ENCODE results near the gene METRNL. TPM values are rescaled to one million over a fixed set of nuclear protein-coding genes. Genes with fewer than 3 reads are reported as not detected.
"Not testable (repeated sequence)": the region's sequence is repeated elsewhere in the genome, so short reads cannot be mapped to it uniquely, and the experiment has no call there.

Gene METRNL
- total and polyA plus RNA-seq, 5 donors from 2014 or later = 0.47 to 22.7 (median 0.84) TPM

GRCh38 chr17:83116783-83117555 lies 37.6 kb downstream of the METRNL start:
- Histone ChIP-seq H3K27ac (ENCODE audit: insufficient read depth, low read length, poor library complexity, severe bottlenecking) (no peak overlapping the region), H3K4me3 (ENCODE audit: low read depth, low read length) (no peak overlapping the region), H3K4me1 (ENCODE audit: control insufficient read depth, insufficient read depth, low read length, poor library complexity, severe bottlenecking) (peaks cover 5% of the 10 kb centered on the region), H3K9me3 (ENCODE audit: control insufficient read depth in 2 of 2, low read length in 2 of 2) (no peaks in the 10 kb centered on the region), H3K36me3 (ENCODE audit: control insufficient read depth, insufficient read depth, low read length) (no peaks in the 10 kb centered on the region), H3K27me3 (ENCODE audit: control insufficient read depth, insufficient read depth, low read length) (no peaks in the 10 kb centered on the region)
- ATAC-seq (ENCODE audit: low read depth in 2 of 2) = no peak
- no peak for DNase-seq
- H3K27ac Mint-ChIP-seq = no peak overlapping the region
- H3K9me3 Mint-ChIP-seq = no peaks in the 10 kb centered on the region
- no peaks in the 10 kb centered on the region for H3K36me3 Mint-ChIP-seq
- peaks cover 0 to 19% (median 8%) of the 10 kb centered on the region in 4 donors for H3K4me1 Mint-ChIP-seq
- H3K27me3 Mint-ChIP-seq = peaks cover 16% of the 10 kb centered on the region
- no peak overlapping the region for H3K4me3 Mint-ChIP-seq

- Mint-ChIP-seq H3K27ac (no peak overlapping the region), H3K27me3 (peaks cover 19% of the 10 kb centered on the region), H3K4me1 (peaks cover 0 to 19% (median 8%) of the 10 kb centered on the region in 4 donors), H3K4me3 (no peak overlapping the region), H3K36me3 (no peaks in the 10 kb centered on the region), H3K9me3 (no peaks in the 10 kb centered on the region)
- Histone ChIP-seq H3K27me3 (ENCODE audit: control insufficient read depth, insufficient read depth, low read length) (no peaks in the 10 kb centered on the region), H3K4me3 (ENCODE audit: low read depth, low read length) (no peak overlapping the region), H3K9me3 (ENCODE audit: control insufficient read depth in 2 of 2, low read length in 2 of 2) (no peaks in the 10 kb centered on the region), H3K36me3 (ENCODE audit: control insufficient read depth, insufficient read depth, low read length) (no peaks in the 10 kb centered on the region), H3K4me1 (ENCODE audit: control insufficient read depth, insufficient read depth, low read length, poor library complexity, severe bottlenecking) (peaks cover 5% of the 10 kb centered on the region), H3K27ac (ENCODE audit: insufficient read depth, low read length, poor library complexity, severe bottlenecking) (no peak overlapping the region)
- no peak for ATAC-seq (ENCODE audit: low read depth in 2 of 2)
- DNase-seq = no peak
Observed at GRCh38 chr17:83117583-83117982, 38.2 kb downstream of the METRNL start.

- H3K9me3 Mint-ChIP-seq = no peaks in the 10 kb centered on the region
- peaks cover 0 to 19% (median 8%) of the 10 kb centered on the region in 4 donors for H3K4me1 Mint-ChIP-seq
- ATAC-seq (ENCODE audit: low read depth in 2 of 2) = no peak
Observed at GRCh38 chr17:83118071-83118841, 38.8 kb downstream of the METRNL start.

GRCh38 chr17:83119987-83120864 lies 40.8 kb downstream of the METRNL start:
- H3K4me1 Mint-ChIP-seq = peaks cover 0 to 21% (median 10%) of the 10 kb centered on the region in 4 donors
- H3K27me3 ChIP-seq (ENCODE audit: control insufficient read depth, insufficient read depth, low read length) = no peaks in the 10 kb centered on the region
- peak overlapping the region in 2 of 4 donors; percentile 69 to 79 for H3K4me3 Mint-ChIP-seq
- peak; percentile 65 to 87 for ATAC-seq (ENCODE audit: low read depth in 2 of 2)
- peaks cover 8% of the 10 kb centered on the region for H3K4me1 ChIP-seq (ENCODE audit: control insufficient read depth, insufficient read depth, low read length, poor library complexity, severe bottlenecking)
- H3K27ac ChIP-seq (ENCODE audit: insufficient read depth, low read length, poor library complexity, severe bottlenecking) = no peak overlapping the region
- H3K9me3 Mint-ChIP-seq = no peaks in the 10 kb centered on the region
- DNase-seq = peak in 2 of 3 donors; percentile 6 to 68
- no peaks in the 10 kb centered on the region for H3K36me3 ChIP-seq (ENCODE audit: control insufficient read depth, insufficient read depth, low read length)
- H3K4me3 ChIP-seq (ENCODE audit: low read depth, low read length) = peak overlapping the region; percentile 13
- H3K36me3 Mint-ChIP-seq = no peaks in the 10 kb centered on the region
- peaks cover 27% of the 10 kb centered on the region for H3K27me3 Mint-ChIP-seq
- H3K9me3 ChIP-seq (ENCODE audit: control insufficient read depth in 2 of 2, low read length in 2 of 2) = no peaks in the 10 kb centered on the region
- peak overlapping the region in 1 of 3 donors; percentile 26 for H3K27ac Mint-ChIP-seq

More at GRCh38 chr17:83118071-83118841, 38.8 kb downstream of the METRNL start:
- peaks cover 5% of the 10 kb centered on the region for H3K4me1 ChIP-seq (ENCODE audit: control insufficient read depth, insufficient read depth, low read length, poor library complexity, severe bottlenecking)
- peaks cover 19% of the 10 kb centered on the region for H3K27me3 Mint-ChIP-seq
- H3K4me3 Mint-ChIP-seq = no peak overlapping the region
- H3K27ac ChIP-seq (ENCODE audit: insufficient read depth, low read length, poor library complexity, severe bottlenecking) = no peak overlapping the region
- H3K4me3 ChIP-seq (ENCODE audit: low read depth, low read length) = no peak overlapping the region
- no peaks in the 10 kb centered on the region for H3K36me3 Mint-ChIP-seq
- no peaks in the 10 kb centered on the region for H3K36me3 ChIP-seq (ENCODE audit: control insufficient read depth, insufficient read depth, low read length)
- no peaks in the 10 kb centered on the region for H3K27me3 ChIP-seq (ENCODE audit: control insufficient read depth, insufficient read depth, low read length)
- no peaks in the 10 kb centered on the region for H3K9me3 ChIP-seq (ENCODE audit: control insufficient read depth in 2 of 2, low read length in 2 of 2)
- H3K27ac Mint-ChIP-seq = peak overlapping the region in 1 of 3 donors; percentile 85
- no peak for DNase-seq

- not testable (repeated sequence) for H3K27me3 ChIP-seq (ENCODE audit: control insufficient read depth, insufficient read depth, low read length); H3K4me3 Mint-ChIP-seq
- H3K4me1 ChIP-seq (ENCODE audit: control insufficient read depth, insufficient read depth, low read length, poor library complexity, severe bottlenecking) = peaks cover 18% of the 10 kb centered on the region
Observed at GRCh38 chr17:83121473-83121872, 42.1 kb downstream of the METRNL start.

GRCh38 chr17:83121921-83122820 lies 42.8 kb downstream of the METRNL start:
- Mint-ChIP-seq H3K4me3 (no peak overlapping the region), H3K27me3 (peaks cover 46% of the 10 kb centered on the region), H3K9me3 (no peaks in the 10 kb centered on the region), H3K36me3 (no peaks in the 10 kb centered on the region), H3K27ac (no peak overlapping the region), H3K4me1 (peaks cover 0 to 35% (median 14%) of the 10 kb centered on the region in 4 donors)
- Histone ChIP-seq H3K27ac (ENCODE audit: insufficient read depth, low read length, poor library complexity, severe bottlenecking) (no peak overlapping the region), H3K4me1 (ENCODE audit: control insufficient read depth, insufficient read depth, low read length, poor library complexity, severe bottlenecking) (peaks cover 18% of the 10 kb centered on the region), H3K36me3 (ENCODE audit: control insufficient read depth, insufficient read depth, low read length) (no peaks in the 10 kb centered on the region), H3K27me3 (ENCODE audit: control insufficient read depth, insufficient read depth, low read length) (no peaks in the 10 kb centered on the region), H3K4me3 (ENCODE audit: low read depth, low read length) (no peak overlapping the region), H3K9me3 (ENCODE audit: control insufficient read depth in 2 of 2, low read length in 2 of 2) (no peaks in the 10 kb centered on the region)
- DNase-seq = no peak
- ATAC-seq (ENCODE audit: low read depth in 2 of 2) = no peak

More at GRCh38 chr17:83121473-83121872, 42.1 kb downstream of the METRNL start:
- not testable (repeated sequence) for H3K36me3 Mint-ChIP-seq; ATAC-seq (ENCODE audit: low read depth in 2 of 2); H3K27ac Mint-ChIP-seq; H3K4me3 ChIP-seq (ENCODE audit: low read depth, low read length); H3K9me3 Mint-ChIP-seq; H3K9me3 ChIP-seq (ENCODE audit: control insufficient read depth in 2 of 2, low read length in 2 of 2); H3K36me3 ChIP-seq (ENCODE audit: control insufficient read depth, insufficient read depth, low read length); H3K27ac ChIP-seq (ENCODE audit: insufficient read depth, low read length, poor library complexity, severe bottlenecking); DNase-seq
- peaks cover 0 to 32% (median 12%) of the 10 kb centered on the region in 4 donors for H3K4me1 Mint-ChIP-seq
- peaks cover 39% of the 10 kb centered on the region for H3K27me3 Mint-ChIP-seq
